ENCODE measurements around the gene C12orf54.

Gene C12orf54

GRCh38 chr12:48542300-48542928 lies 60.1 kb downstream of the C12orf54 start:
- peak; percentile 66 for DNase-seq (ENCODE audit: low read depth)
- H3K4me3 ChIP-seq (ENCODE audit: low read depth, low read length): no peak overlapping the region
- TF ChIP-seq CTCF (IDR thresholded peaks at IDR 0.05; ENCODE audit: insufficient read depth, low read depth, low read length, missing control alignments): peak; percentile 73

- no peak for DNase-seq (ENCODE audit: low read depth)
- no peak for TF ChIP-seq CTCF (IDR thresholded peaks at IDR 0.05; ENCODE audit: insufficient read depth, low read depth, low read length, missing control alignments)
- H3K4me3 ChIP-seq (ENCODE audit: low read depth, low read length): no peak overlapping the region
These were observed 63.7 kb downstream of the C12orf54 start for GRCh38 chr12:48545833-48546469.

Measured in GM12865 (cell line).